Activated T-helper 1 cell treated with anti-CD3 and anti-CD28 coated beads, Interleukin-2, amount 50 U/mL, for 16 hours (primary cell): ENCODE data around the gene SLC16A5.
"Not testable (repeated sequence)": the region's sequence is repeated elsewhere in the genome, so short reads cannot be mapped to it uniquely, and the experiment has no call there.

ENCODE experiments used
- DNase-seq, 2 donors: peaks; one replicate each; pipeline ENCODE4 v3.0.0-alpha.2; 2020; ENCODE audit warnings: low read depth in 1 of 2, low spot score in 1 of 2

SLC16A5 gene

DNA sequence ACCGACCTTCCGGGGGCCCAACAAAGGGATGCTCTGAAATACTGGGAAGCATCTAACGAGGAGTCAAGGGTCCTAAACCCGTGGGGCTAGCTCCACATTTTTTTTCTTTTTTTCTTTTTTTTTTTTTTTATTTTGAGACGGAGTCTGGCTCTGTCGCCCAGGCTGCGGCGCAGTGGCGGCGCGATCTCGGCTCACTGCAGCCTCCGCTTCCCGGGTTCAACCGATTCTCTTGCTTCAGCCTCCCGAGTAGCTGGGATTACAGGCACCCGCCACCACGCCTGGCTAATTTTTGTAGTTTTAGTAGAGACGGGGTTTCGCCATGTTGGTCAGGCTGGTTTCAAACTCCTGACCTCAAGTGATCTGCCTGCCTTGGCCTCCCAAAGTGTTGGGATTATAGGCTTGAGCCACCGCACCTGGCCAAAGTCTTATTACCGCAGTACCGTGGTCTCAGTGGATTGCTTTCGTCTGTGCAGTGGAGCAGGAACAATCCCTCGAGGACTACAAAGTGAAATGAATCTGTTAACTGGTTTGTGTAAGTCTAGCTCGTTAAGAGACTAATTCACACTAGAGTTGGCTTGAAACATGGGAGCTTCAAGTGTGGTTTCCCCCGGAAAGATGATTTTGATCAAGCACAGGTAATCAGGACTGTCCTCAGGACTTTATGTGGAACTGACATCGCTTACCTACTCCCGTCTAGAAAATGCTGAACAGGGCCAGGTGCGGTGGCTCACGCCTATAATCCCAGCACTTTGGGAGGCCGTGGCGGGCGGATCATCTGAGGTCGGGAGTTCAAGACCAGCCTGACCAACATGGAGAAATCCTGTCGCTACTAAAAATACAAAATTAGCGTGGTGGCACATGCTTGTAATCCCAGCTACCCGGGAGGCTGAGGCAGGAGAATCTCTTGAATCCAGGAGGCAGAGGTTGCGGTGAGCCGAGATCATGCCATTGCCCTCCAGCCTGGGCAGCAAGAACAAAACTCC, 44.6 kb downstream of the SLC16A5 start:
- DNase-seq: not testable (repeated sequence)

DNA sequence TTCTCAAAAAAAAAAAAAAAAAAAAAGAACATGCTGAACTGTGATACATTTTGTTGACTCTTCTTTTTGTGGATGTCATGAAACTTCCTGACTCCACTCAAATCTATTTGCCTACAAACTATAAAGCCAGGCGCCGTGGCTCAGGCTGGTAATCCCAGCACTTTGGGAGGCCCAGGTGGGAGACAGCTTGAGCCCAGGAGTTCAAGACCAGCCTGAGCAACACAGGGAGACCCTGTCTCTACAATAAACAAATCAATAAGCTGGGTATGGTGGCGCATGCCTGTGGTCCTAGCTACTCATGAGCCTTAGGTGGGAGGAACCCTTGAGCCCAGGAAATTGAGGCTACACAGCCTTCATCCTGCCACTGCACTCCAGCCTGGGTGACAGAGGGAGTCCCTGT, 45.2 kb downstream of the SLC16A5 start:
- DNase-seq: no peak

DNA sequence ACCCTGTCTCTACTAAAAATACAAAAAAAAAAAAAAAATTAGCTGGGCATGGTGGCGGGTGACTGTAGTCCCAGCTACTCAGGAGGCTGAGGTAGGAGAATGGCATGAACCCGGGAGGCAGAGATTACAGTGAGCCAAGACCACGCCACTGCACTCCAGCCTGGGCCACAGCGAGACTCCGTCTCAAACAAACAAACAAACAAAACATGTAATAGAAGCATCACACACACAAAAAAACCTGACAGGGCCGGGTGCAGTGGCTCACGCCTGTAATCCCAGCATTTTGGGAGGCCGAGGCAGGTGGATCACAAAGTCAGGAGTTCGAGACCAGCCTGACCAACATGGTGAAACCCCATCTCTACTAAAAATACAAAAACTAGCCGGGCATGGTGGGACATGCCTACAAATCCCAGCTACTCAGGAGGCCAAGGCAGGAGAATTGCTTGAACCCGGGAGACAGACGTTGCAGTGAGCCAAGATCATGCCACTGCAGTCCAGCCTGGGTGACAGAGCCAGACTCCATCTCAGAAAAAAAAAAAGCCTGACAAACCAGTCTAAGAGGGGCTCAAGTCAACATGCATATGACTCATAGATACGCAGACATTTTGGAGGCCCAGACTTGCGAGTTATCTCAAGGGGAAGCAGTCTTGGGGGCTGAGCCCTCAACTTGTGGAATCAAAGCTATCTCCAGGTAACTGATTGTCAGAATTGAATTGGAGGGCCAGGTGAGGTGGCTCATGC, 46.0 kb downstream of the SLC16A5 start:
- not testable (repeated sequence) for DNase-seq

DNA sequence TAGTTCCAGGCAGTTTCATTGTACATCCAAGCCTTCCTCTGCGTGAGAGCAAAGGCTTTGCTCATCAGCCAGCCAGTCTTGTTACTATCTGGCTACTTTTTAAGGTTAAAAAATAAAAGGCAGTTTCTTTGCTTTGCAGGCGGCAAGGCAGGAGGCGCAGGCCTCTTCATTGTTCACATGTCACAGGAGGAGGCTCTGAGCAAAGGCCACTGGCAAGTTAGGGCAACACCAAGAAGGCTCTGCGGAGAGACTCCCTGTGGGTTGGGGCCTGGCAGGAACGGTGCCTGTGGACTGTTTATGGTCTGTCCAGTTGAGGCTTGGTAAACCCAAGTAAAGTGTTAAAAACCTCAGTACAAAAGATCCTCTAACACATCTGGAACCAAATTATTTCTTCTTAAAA, 47.7 kb downstream of the SLC16A5 start:
- no peak for DNase-seq

DNA sequence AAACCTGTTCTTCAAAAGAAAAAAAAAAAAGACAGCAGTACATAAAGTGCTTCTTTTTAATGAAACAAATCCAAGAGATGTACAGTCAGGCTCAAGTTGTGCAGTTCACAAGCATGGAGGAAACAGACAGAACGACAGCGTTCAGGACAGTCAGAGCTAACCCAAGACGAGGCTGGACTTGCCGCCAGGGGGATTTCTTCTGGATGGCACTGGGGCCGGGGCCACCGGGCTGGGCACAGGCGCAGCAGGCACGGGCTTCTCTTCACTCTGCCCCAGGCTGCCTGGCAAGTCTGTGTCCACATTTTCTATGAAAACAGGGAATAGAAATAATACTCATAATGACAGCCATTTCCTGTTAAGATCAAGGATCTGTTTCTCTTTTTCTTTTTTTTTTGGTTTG, 48.2 kb downstream of the SLC16A5 start:
- DNase-seq: no peak

DNA sequence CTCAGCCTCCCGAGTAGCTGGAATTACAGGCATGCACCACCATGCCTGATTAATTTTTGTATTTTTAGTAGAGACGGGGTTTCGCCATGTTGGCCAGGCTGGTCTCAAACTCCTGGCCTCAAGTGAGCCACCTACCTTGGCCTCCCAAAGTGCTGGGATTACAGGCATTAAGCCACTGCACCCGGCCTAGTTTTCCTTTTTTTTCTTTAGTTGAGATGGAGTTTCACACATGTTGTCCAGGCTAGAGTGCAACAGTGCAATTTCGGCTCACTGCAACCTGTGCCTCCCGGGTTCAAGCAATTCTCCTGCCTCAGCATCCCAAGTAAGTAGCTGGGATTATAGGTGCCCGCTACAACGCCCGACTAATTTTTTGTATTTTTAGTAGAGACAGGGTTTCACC, 50.0 kb downstream of the SLC16A5 start:
- DNase-seq: not testable (repeated sequence)

DNA sequence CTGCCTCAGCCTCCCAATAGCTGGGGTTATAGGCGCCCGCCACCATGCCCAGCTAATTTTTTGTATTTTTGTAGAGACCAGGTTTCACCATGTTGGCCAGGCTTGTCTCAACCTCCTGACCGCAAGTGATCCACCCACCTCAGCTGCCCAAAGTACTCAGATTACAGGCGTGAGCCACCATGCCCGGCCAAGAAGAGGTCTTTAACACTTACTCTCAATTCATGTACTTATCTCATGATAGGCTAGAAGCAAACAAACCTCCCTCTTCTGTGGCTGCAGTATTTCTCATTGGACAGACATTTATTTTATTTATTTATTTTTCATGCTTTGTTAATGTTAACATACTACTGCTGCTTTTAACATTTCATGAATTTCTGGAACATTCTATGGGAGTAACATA, 50.8 kb downstream of the SLC16A5 start:
- no peak for DNase-seq

DNA sequence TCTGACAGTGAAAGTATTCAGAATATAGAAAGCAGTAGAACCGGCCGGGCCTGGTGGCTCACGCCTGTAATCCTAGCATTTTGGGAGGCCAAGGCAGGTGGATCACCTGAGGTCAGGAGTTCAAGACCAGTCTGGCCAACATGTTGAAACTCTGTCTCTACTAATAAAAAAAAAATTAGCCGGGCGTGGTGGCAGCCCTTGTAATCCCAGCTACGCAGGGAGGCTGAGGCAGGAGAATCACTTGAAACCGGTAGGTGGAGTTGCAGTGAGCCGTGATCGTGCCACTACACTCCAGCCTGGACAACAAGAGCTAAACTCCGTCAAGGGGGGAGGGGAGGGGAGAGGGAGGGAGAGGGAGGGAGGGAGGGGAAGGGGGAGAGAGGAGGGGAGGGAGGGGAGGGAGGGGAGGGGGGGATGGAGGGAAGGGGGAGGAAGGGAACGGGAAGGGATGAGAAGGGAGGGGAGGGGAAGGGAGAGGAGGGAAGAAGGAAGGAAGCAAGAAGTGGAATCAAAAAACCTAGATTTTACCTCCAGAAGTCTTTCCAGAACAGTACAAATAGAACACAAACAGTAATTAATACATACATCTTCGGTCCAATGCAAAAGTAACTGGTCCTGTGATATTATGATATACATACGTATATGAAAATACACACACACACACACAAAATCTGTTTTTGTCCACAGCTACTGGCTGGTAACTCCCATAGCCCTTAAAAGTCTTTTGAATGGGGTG, 54.6 kb downstream of the SLC16A5 start:
- DNase-seq: no peak

DNA sequence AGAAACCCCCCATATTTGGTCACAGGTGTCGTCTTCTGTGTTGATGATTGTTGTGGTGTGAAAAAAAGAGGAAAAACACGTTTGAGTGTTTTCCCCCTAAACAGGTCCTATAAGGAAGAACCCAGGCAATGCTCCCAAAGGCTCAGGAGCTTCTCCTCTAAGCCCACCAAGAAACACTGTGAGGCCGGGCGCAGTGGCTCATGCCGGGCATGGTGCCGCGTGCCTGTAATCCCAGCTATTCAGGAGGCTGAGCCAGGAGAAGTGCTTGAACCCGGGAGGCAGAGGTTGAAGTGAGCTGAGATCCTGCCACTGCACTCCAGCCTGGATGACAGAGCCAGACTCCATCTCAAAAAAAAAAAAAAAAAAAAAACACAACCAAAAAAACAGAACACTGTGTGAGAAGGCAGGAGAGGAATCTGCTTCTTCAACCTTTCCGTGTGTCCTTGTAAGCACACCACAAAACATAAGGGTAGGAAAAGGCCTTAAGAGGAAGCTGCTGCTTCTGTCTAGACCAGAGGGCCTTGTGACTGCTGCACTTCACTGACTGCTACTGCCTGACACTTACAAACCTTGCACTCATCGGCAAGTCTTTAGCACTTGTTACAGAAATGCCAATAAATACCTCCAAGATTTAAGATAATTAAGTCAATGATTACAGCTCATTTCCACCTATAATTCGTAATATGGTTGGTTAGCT, 57.2 kb downstream of the SLC16A5 start:
- DNase-seq: no peak

DNA sequence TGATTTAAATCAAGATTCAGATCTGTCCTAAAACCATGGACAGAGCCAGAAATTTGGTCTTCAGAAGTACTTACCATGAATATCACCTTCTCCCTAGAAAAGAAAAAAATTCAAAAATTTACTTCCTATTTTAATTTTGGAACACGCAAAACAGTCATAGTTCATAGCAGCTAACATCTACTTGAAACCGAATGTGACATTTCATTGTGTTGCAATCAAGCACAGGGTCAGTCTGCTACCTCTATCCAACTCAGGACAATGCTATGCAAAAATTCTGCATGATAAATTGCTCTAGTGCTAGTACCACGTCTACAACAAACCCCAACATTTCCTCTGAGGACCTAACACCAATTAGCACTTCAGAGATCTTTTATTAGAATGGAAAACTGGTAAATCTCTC, 58.8 kb downstream of the SLC16A5 start:
- DNase-seq: no peak

DNA sequence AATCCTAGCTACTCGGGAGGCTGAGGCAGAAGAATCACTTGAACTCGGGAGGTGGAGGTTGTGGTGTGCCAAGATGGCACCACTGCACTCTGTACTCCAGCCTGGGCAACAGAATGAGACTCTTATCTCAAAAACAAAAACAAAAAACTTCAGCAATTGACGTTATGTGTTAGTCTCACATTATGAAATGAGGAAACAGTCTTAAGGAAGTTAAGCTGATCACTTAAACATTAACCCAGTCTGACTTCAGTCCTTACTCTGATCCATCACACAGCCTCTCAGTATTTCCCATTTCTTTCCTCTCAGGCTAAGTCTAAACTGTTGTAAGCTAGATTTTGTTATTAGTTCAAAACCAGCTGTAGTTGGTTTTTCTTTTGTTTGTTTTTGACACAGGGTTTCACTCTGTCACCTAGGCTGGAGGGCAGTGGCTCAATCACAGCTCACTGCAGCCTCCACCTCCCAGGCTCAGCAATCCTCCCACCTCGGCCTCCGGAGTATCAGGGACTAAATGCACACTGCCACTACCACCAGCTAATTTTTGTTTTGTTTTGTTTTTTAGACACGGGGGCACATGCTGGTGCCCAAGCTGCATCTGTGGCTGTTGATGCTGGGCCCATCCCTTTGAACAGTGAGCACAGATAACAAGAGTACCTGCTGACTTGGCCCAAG, 60.3 kb downstream of the SLC16A5 start:
- DNase-seq: no peak

DNA sequence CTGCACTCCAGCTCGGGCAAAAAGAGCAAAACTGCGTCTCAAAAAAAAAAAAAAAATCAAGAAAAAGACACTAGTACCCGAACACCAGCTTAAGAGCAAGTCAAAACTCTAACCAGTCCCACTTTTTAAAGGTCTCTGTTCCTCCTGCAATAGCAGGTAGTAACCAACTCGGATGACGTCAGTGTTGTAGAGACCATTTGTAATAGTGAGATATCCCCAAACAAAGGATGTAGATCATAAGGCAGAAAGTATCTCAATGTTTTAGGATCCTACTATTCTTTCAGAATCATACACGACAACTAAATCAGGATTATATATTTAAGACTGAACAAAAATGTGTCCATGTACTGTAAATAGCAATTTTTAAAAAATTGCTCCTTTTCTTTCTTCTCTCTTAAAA, 64.2 kb downstream of the SLC16A5 start:
- DNase-seq: no peak

DNA sequence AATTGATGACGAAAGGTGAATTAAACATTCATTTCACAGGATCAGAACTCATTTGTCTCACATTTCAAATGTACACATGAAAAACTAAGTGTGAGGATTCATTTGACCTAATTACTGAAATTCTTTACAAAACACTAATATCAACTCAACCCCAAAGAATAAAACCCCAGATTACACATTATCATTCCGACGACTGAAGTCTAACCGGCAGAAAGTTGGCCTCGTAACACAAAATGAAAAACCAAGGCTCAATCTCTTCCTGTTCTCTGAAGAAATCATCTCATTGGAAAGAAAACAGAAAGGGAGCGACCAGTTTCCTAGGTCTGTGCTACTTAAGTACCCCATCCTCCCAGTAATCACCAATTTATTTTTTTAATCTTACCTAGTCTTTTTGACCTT, 64.8 kb downstream of the SLC16A5 start:
- DNase-seq: no peak

DNA sequence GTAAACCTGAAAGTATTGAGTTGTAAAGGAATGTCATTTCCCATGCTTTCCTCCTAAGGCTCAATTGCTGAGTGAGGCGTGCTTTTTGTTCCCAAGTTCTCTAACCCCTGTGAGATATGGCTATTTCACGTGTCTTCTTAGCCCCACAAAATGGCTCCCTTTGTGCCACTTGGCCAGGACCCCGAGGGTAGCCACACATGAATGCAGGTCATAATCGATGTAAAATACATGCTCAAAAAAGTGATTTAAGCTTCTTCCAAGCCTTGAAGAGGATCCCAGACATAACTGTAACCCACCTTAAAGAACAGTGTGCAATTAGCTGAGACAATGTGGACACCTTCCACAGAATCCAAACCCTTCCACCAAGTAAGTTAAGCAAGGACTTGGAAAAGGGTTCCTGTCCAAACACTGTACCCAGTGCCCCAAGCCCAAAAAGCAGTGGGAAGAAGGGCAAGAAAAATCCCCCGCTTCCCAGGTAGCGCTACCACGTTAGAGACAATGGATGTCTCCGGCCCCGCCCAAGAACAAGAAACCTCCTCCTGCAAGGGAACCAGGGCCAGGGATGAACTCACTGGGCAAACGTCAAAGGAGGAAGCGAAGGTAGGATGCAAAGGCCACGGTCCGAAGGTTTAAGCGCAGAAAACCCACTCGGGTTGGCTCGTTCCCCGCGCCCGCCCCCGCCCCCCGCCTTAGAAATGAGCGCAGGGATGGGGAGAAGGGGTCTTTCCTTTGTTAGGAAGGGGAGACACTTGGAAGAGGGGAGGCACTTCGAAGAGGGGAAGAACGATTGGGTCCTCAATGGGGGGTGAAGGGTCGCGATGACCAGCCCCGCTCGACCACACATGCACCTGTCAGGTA, 65.4 kb downstream of the SLC16A5 start:
- DNase-seq: no peak

DNA sequence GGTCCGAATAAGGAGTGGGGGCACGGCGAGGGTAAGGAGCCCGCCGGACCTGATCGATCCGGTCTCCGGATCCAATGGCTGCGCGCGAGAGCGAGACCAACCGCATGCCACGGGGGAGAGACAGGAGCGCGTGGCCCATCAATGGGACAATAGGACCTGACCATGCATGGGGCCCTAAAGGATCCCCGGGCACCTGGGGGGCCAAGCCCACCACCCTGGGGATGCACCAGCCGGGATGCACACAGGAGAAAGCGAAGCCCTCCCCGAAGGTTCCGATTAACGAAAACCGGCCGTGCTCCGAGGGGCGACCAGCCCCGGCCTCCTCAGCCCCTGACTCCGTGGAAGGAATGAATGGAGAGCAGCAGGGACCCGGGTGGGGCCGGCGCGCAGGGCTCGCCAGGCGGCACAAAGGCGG, 66.0 kb downstream of the SLC16A5 start:
- no peak for DNase-seq

DNA sequence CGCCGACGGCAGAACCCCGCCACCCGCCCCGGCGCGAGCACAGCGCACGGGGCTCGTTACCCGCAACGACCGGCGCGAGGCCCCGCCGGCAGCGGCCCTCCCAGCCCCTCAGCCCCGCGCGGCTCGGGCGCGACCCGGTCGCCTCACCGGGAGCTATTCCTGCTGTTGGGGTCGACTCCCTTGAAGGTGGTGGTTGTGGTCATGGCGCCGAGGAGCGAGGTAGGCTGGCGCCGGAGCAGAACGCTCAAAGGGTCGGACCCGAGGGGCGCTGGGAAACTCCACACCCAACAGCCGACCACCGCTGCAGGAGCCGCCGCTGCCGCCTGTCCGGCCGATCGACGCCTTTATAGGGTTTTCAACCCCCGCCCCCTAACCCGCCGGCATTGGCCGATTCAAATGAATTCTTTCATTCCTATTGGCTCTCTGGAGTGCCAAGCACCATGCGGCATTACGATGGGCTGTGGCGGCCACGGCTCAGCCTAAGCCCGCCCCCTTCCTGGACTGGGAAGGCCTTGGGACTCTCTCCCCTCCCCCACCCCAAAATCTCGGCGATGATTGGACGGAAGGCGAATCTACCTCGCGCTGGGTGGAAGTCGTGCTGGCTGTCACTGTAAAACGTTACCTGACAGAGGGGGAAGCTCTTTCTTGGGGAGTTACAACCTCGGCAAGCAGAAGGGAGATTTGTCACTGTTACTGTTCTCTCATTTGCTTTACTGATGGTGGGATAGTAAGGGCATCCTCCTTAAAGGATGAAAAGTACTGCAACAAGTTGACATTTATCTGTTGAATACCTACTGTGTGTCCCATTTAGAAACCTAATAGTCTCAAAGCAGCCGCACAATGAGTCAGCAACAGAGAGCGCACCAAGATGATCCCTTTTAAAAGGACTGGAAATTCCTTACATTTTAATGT, 66.7 kb downstream of the SLC16A5 start, which contains the start of gene JPT1:
TSS of gene JPT1 (minus strand) at position 318 of the 912 bp plus-strand sequence. CDS start at position 203, 115 bp downstream.
- peak; percentile 93 to 97 for DNase-seq

DNA sequence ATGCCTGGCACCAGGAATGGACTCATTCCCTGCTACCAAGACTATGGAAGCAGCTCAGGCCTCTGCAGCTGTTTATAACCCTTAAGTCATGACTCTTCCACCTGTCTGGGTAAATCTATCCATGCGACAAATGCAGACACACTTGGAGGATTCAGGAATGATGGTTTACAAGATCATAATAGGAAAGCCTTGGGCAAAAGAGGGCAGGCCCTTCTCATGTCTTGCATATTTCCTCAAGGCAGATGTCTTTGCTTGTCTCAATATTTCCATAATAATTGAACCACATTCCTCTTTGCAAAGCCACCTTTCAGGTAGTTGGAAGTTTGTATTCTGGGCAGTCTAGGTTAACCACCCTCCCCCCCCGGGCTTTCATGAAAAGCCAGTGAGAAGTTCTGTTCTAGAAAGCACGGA, 67.4 kb downstream of the SLC16A5 start:
- DNase-seq: no peak
